H9 (cell line): ENCODE data around the gene BAAT. TPM values are rescaled to one million over a fixed set of nuclear protein-coding genes. Genes with fewer than 3 reads are reported as not detected.

Experiments
- DNase-seq: peaks from one replicate; pipeline ENCODE4 v3.0.0-alpha.2; 2017
- H2AFZ ChIP-seq: one replicate; pipeline ENCODE4 v1.6.1; 2013; ENCODE audit warnings: mild to moderate bottlenecking, low read length, control low read depth, moderate library complexity
- H2AK5ac ChIP-seq: 2 replicates; pipeline ENCODE4 v1.6.1; 2013; ENCODE audit warnings: low read length, control low read depth, mixed read lengths; ENCODE audit not compliant: insufficient read length
- H2BK120ac ChIP-seq: one replicate; pipeline ENCODE4 v1.6.1; 2013; ENCODE audit warnings: low read depth, mild to moderate bottlenecking, low read length, control low read depth, inconsistent platforms; ENCODE audit not compliant: poor library complexity, severe bottlenecking
- H2BK12ac ChIP-seq: 2 replicates; pipeline ENCODE4 v1.6.1; 2013; ENCODE audit warnings: low read length, control low read depth, mixed read lengths, low read depth; ENCODE audit not compliant: insufficient read length
- H2BK15ac ChIP-seq: 2 replicates; pipeline ENCODE4 v1.6.1; 2013; ENCODE audit warnings: low read depth, low read length, control low read depth
- H2BK20ac ChIP-seq: one replicate; pipeline ENCODE4 v1.6.1; 2013; ENCODE audit warnings: low read depth, mild to moderate bottlenecking, low read length, control low read depth, inconsistent platforms; ENCODE audit not compliant: poor library complexity, severe bottlenecking
- H2BK5ac ChIP-seq: 2 replicates; pipeline ENCODE4 v1.6.1; 2013; ENCODE audit warnings: low read length, control low read depth, mixed read lengths; ENCODE audit not compliant: insufficient read length
- H3K14ac ChIP-seq: 2 replicates; pipeline ENCODE4 v1.6.1; 2013; ENCODE audit warnings: low read length, control low read depth; ENCODE audit not compliant: insufficient read depth
- H3K18ac ChIP-seq: 2 replicates; pipeline ENCODE4 v1.6.1; 2013; ENCODE audit warnings: low read depth, mild to moderate bottlenecking, mixed read lengths, low read length, control low read depth; ENCODE audit not compliant: insufficient read length
- H3K23ac ChIP-seq: 2 replicates; pipeline ENCODE4 v1.6.1; 2013; ENCODE audit warnings: low read length, control low read depth, mixed read lengths, low read depth; ENCODE audit not compliant: insufficient read length
- H3K23me2 ChIP-seq: 2 replicates; pipeline ENCODE4 v1.6.1; 2013; ENCODE audit warnings: low read depth, mild to moderate bottlenecking, mixed read lengths, low read length, control low read depth; ENCODE audit not compliant: insufficient read length, poor library complexity, severe bottlenecking
- H3K27ac ChIP-seq: 2 replicates; pipeline ENCODE4 v1.5.1; 2013; ENCODE audit warnings: low read length, control low read depth, mixed read lengths, low read depth; ENCODE audit not compliant: insufficient read length
- H3K27me3 ChIP-seq: 2 replicates; pipeline ENCODE4 v1.6.1; 2013; ENCODE audit warnings: low read length, control low read depth, inconsistent platforms; ENCODE audit not compliant: insufficient read depth
- H3K4ac ChIP-seq: 2 replicates; pipeline ENCODE4 v1.6.1; 2013; ENCODE audit warnings: low read depth, mild to moderate bottlenecking, control low read depth, inconsistent platforms, low read length, moderate library complexity
- H3K4me1 ChIP-seq: 2 replicates; pipeline ENCODE4 v1.6.1; 2013; ENCODE audit warnings: low read length, control low read depth, inconsistent platforms; ENCODE audit not compliant: insufficient read depth
- H3K4me2 ChIP-seq: 2 replicates; pipeline ENCODE4 v1.6.1; 2013; ENCODE audit warnings: low read length, control low read depth, mixed read lengths; ENCODE audit not compliant: insufficient read length, insufficient read depth
- H3K56ac ChIP-seq: 2 replicates; pipeline ENCODE4 v1.6.1; 2013; ENCODE audit warnings: low read depth, mild to moderate bottlenecking, mixed read lengths, low read length, control low read depth; ENCODE audit not compliant: insufficient read length
- H3K79me1 ChIP-seq: 2 replicates; pipeline ENCODE4 v1.6.1; 2013; ENCODE audit warnings: low read depth, mild to moderate bottlenecking, moderate library complexity, low read length, control low read depth, inconsistent platforms; ENCODE audit not compliant: insufficient read depth, poor library complexity, severe bottlenecking
- H3K79me2 ChIP-seq: 2 replicates; pipeline ENCODE4 v1.6.1; 2013; ENCODE audit warnings: low read length, control low read depth, inconsistent platforms; ENCODE audit not compliant: insufficient read depth
- H3K9ac ChIP-seq: 2 replicates; pipeline ENCODE4 v1.6.1; 2013; ENCODE audit warnings: low read length, control low read depth, mixed read lengths; ENCODE audit not compliant: insufficient read length; ENCODE audit errors: extremely low read depth
- H3K9me3 ChIP-seq: one replicate; pipeline ENCODE4 v1.6.1; 2013; ENCODE audit warnings: low read depth, low read length, inconsistent platforms; ENCODE audit not compliant: control insufficient read depth
- H3T11ph ChIP-seq: one replicate; pipeline ENCODE4 v1.6.1; 2013; ENCODE audit warnings: mild to moderate bottlenecking, low read length, control low read depth, inconsistent platforms
- H4K20me1 ChIP-seq: one replicate; pipeline ENCODE4 v1.6.1; 2013; ENCODE audit not compliant: control insufficient read depth, insufficient read length, insufficient read depth
- H4K5ac ChIP-seq: 2 replicates; pipeline ENCODE4 v1.6.1; 2013; ENCODE audit warnings: low read depth, mild to moderate bottlenecking, mixed read lengths, low read length, control low read depth; ENCODE audit not compliant: insufficient read length
- H4K8ac ChIP-seq: replicated peaks from 2 replicates; pipeline ENCODE4 v1.6.1; 2013; ENCODE audit warnings: low read length, control low read depth, mixed read lengths, low read depth; ENCODE audit not compliant: insufficient read length
- H4K91ac ChIP-seq: 2 replicates; pipeline ENCODE4 v1.6.1; 2013; ENCODE audit warnings: low read depth, mild to moderate bottlenecking, moderate library complexity, mixed read lengths, low read length, control low read depth; ENCODE audit not compliant: insufficient read length
- H3K27ac Mint-ChIP-seq, 3 experiments: 2 replicates in 2 of 3; 3 replicates in 1 of 3; pipeline ENCODE4 v1.8.0; 2020 to 2021; ENCODE audit warnings: mixed read lengths in 3 of 3, mild to moderate bottlenecking in 1 of 3, moderate library complexity in 1 of 3
- H3K27me3 Mint-ChIP-seq: 2 replicates; pipeline ENCODE4 v1.8.0; 2021; ENCODE audit warnings: low read depth, mild to moderate bottlenecking, moderate library complexity, mixed read lengths
- H3K36me3 Mint-ChIP-seq, 3 experiments: 2 replicates in 2 of 3; 3 replicates in 1 of 3; pipeline ENCODE4 v1.8.0; 2020 to 2021; ENCODE audit warnings: low read depth in 3 of 3, mixed read lengths in 3 of 3; ENCODE audit not compliant: insufficient read depth in 1 of 3
- H3K4me1 Mint-ChIP-seq, 2 experiments: 2 replicates each; pipeline ENCODE4 v1.8.0; 2020; ENCODE audit warnings: mixed read lengths in 2 of 2
- H3K4me3 Mint-ChIP-seq, 2 experiments: 2 replicates in 1 of 2; 3 replicates in 1 of 2; pipeline ENCODE4 v1.8.0; 2020 to 2021; ENCODE audit warnings: mild to moderate bottlenecking in 2 of 2, mixed read lengths in 2 of 2, moderate library complexity in 1 of 2
- H3K9me3 Mint-ChIP-seq, 2 experiments: 2 replicates in 1 of 2; 3 replicates in 1 of 2; pipeline ENCODE4 v1.8.0; 2020; ENCODE audit warnings: mild to moderate bottlenecking in 2 of 2, mixed read lengths in 2 of 2, moderate library complexity in 1 of 2
- WGBS: extraction: QIAGEN DNeasy Blood & Tissue Kit; methylation state at CpG from one replicate; pipeline ENCODE4 v1.1.7; 2013; ENCODE audit warnings: missing lambda C conversion rate, low lambda C conversion rate, mixed read lengths; ENCODE audit not compliant: insufficient read length; ENCODE audit errors: extremely low coverage; 5-methylcytosine and 5-hydroxymethylcytosine counted together
- total RNA-seq: library from RNA; stranded (reverse); gene quantifications from 2 replicates; pipeline ENCODE4 v1.2.1, GENCODE V29; 2021
- TF ChIP-seq, protein P1 (sequence below): fragments of 200-600 bp; sonication (generic); conservative IDR thresholded peaks from 3 replicates; pipeline ENCODE4 v1.8.0; 2021; ENCODE audit warnings: antibody characterized with exemption, mild to moderate bottlenecking

The BAAT gene
- total RNA-seq, 1 experiment from 2014 or later: 0.09 TPM

DNA sequence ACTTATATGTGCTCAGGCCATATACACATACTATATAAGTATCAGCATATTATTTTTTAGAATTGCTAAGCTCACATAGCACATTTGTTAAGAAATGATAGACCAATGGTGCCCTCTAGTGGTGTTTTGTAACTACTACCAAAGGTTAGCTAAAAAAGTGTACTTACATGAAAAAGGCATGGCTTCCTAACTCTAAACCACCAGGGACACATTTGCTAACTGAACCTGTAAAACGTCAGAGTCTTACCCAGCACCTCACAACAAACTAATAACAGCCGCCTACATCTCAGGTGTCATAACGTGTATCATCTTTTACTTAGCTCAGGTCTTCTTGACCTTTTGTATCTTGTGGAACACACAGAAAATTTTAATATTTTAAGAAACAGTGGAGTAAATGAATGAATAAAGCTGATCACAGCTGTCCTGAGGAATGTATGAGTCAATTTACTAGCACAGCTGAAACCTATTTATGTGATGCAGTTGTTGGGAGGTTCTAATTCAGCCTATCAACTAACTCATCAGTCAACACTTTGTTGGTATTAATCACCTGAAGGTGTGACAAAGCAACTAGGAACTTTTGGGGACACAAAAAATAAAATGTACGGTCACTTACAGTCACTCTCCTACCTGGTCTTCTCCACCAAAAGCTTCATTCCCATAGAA lies 72.9 kb downstream of the BAAT start:
- H2AFZ ChIP-seq: no peak overlapping the region
- H2BK12ac ChIP-seq: no peak overlapping the region
- WGBS: no CpG with 5 or more reads among the region's 4 CpGs
- no peak overlapping the region for H4K5ac ChIP-seq
- H3K18ac ChIP-seq: no peak overlapping the region
- H3K36me3 Mint-ChIP-seq: no peaks in the 10 kb centered on the region
- DNase-seq: no peak
- no peaks in the 10 kb centered on the region; the same call in 1 of the 2 replicates for H3K79me2 ChIP-seq
- H3K27ac Mint-ChIP-seq: no peak overlapping the region
- no peak overlapping the region for H3K14ac ChIP-seq
- H3T11ph ChIP-seq: no peak overlapping the region
- TF ChIP-seq, protein P1, sequence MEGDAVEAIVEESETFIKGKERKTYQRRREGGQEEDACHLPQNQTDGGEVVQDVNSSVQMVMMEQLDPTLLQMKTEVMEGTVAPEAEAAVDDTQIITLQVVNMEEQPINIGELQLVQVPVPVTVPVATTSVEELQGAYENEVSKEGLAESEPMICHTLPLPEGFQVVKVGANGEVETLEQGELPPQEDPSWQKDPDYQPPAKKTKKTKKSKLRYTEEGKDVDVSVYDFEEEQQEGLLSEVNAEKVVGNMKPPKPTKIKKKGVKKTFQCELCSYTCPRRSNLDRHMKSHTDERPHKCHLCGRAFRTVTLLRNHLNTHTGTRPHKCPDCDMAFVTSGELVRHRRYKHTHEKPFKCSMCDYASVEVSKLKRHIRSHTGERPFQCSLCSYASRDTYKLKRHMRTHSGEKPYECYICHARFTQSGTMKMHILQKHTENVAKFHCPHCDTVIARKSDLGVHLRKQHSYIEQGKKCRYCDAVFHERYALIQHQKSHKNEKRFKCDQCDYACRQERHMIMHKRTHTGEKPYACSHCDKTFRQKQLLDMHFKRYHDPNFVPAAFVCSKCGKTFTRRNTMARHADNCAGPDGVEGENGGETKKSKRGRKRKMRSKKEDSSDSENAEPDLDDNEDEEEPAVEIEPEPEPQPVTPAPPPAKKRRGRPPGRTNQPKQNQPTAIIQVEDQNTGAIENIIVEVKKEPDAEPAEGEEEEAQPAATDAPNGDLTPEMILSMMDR: peak; percentile 88
- no peak overlapping the region for H2AK5ac ChIP-seq
- no peak overlapping the region for H2BK5ac ChIP-seq
- no peak overlapping the region for H4K91ac ChIP-seq
- H3K9ac ChIP-seq: no peak overlapping the region
- no peak overlapping the region for H2BK20ac ChIP-seq
- peaks cover 1% of the 10 kb centered on the region for H3K23me2 ChIP-seq
- no peaks in the 10 kb centered on the region; the same call in 1 of the 2 replicates for H3K27me3 ChIP-seq
- no peaks in the 10 kb centered on the region for H3K4me1 ChIP-seq
- H3K27me3 Mint-ChIP-seq: no peaks in the 10 kb centered on the region
- no peak overlapping the region for H3K56ac ChIP-seq
- H4K8ac ChIP-seq: no peak overlapping the region
- no peak overlapping the region for H3K4ac ChIP-seq
- H2BK120ac ChIP-seq: no peak overlapping the region
- no peak overlapping the region for H3K27ac ChIP-seq
- no peak overlapping the region for H3K4me3 Mint-ChIP-seq
- no peaks in the 10 kb centered on the region for H3K9me3 ChIP-seq
- H2BK15ac ChIP-seq: no peak overlapping the region
- H3K9me3 Mint-ChIP-seq: no peaks in the 10 kb centered on the region
- H3K4me2 ChIP-seq: no peak overlapping the region
- H3K4me1 Mint-ChIP-seq: peaks cover 0 to 2% of the 10 kb centered on the region in 2 experiments; a peak in 1 of 4 replicates
- H3K79me1 ChIP-seq: no peaks in the 10 kb centered on the region
- no peaks in the 10 kb centered on the region for H4K20me1 ChIP-seq
- H3K23ac ChIP-seq: no peak overlapping the region
